Kidney glomerular epithelial cell (primary cell): Measurements from ENCODE around the gene TLR3.

Experiments
- DNase-seq: peaks from one replicate; lab custom pipeline; 2025; lab: John Stamatoyannopoulos, UW

The TLR3 gene

GRCh38 chr4:186105647-186106321 lies 36.8 kb downstream of the TLR3 start:
- peak; percentile 40 for DNase-seq

- DNase-seq, result no peak
Measured at GRCh38 chr4:186107947-186108346, 39.0 kb downstream of the TLR3 start.

GRCh38 chr4:186108391-186108790 lies 39.4 kb downstream of the TLR3 start:
- no peak for DNase-seq

GRCh38 chr4:186109245-186109644 lies 40.3 kb downstream of the TLR3 start:
- no peak for DNase-seq

GRCh38 chr4:186116697-186117096 lies 47.7 kb downstream of the TLR3 start:
- no peak for DNase-seq

GRCh38 chr4:186118582-186118981 lies 49.6 kb downstream of the TLR3 start:
- peak; percentile 13 for DNase-seq

- no peak for DNase-seq
Measured at GRCh38 chr4:186121057-186121456, 52.1 kb downstream of the TLR3 start.

- no peak for DNase-seq
Measured at GRCh38 chr4:186128842-186129241, 59.9 kb downstream of the TLR3 start.

GRCh38 chr4:186131935-186132334 lies 63.0 kb downstream of the TLR3 start:
- DNase-seq, result no peak

- peak; percentile 54 for DNase-seq
Measured at GRCh38 chr4:186132577-186133242, 63.8 kb downstream of the TLR3 start.

GRCh38 chr4:186134257-186134656 lies 65.3 kb downstream of the TLR3 start:
- no peak for DNase-seq

- DNase-seq, result no peak
Measured at GRCh38 chr4:186134861-186135260, 65.9 kb downstream of the TLR3 start.

GRCh38 chr4:186137196-186137794 lies 68.3 kb downstream of the TLR3 start:
- peak; percentile 12 for DNase-seq
